GM19351 (cell line): ENCODE data around the gene EFCAB5.

Source experiments
- ATAC-seq: cut with Tn5 transposase; IDR thresholded peaks from one replicate; pipeline ENCODE4 v1.9.1; 2021; ENCODE audit warnings: mild to moderate bottlenecking, moderate library complexity; ENCODE audit not compliant: unreplicated experiment

The EFCAB5 gene

GRCh38 chr17:30148376-30148775 lies 206.9 kb downstream of the EFCAB5 start:
- no peak for ATAC-seq

- ATAC-seq = no peak
Measured at GRCh38 chr17:30151471-30151870, 210.0 kb downstream of the EFCAB5 start.

GRCh38 chr17:30153463-30153862 lies 212.0 kb downstream of the EFCAB5 start:
- ATAC-seq = no peak

DNA sequence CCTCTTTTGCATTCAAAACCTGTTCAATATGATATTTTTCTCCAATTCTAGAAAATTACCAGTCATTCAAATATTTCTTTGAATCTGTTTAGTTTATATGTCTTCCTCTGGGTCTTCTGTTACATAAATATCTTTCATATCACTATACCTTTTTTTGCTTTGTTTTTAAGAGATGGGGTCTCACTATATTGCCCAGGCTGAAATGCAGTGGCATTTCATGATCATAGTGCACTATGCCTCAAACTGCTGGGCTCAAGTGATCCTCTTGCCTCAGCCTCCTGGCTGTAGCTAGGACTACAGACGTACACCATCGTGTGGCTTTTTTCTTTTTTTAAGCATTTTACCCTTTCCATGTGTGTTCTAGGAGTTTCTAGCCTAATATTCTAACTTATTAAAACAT lies 214.0 kb downstream of the EFCAB5 start:
- no peak for ATAC-seq
